Activated T-cell treated with anti-CD3 and anti-CD28 coated beads, Interleukin-2, amount 50 U/mL, for 48 hours (primary cell): ENCODE data around the gene IFNGR2.
A peak's percentile ranks its signal among the peaks of the same experiment; 100 is the strongest.
"Not testable (repeated sequence)": the region's sequence is repeated elsewhere in the genome, so short reads cannot be mapped to it uniquely, and the experiment has no call there.

Source experiments
- DNase-seq, 2 experiments: peaks; one replicate each; pipeline ENCODE4 v3.0.0-alpha.2; 2020

The IFNGR2 gene

GRCh38 chr21:33403128-33403785 is at the start of gene IFNGR2:
IFNGR2 (plus strand) TSS chr21:33403413; CDS start chr21:33403544, 131 bp downstream.
- peak; percentile 44 to 60 for DNase-seq

GRCh38 chr21:33355355-33355754 is 47.9 kb upstream of the IFNGR2 start:
- DNase-seq: no peak

- DNase-seq: no peak
Measured at GRCh38 chr21:33355996-33356395, 47.2 kb upstream of the IFNGR2 start.

- DNase-seq: no peak
Measured at GRCh38 chr21:33357177-33357576, 46.0 kb upstream of the IFNGR2 start.

GRCh38 chr21:33359446-33359845 is 43.8 kb upstream of the IFNGR2 start:
- DNase-seq: no peak

- no peak for DNase-seq
Measured at GRCh38 chr21:33360281-33360680, 42.9 kb upstream of the IFNGR2 start.

- DNase-seq: peak; percentile 94
Measured at GRCh38 chr21:33360881-33361602, 42.2 kb upstream of the IFNGR2 start.

- peak; percentile 51 to 58 for DNase-seq
Measured at GRCh38 chr21:33362044-33362555, 41.1 kb upstream of the IFNGR2 start.

- DNase-seq: not testable (repeated sequence)
Measured at GRCh38 chr21:33363911-33364609, 39.2 kb upstream of the IFNGR2 start.

GRCh38 chr21:33364830-33365229 is 38.4 kb upstream of the IFNGR2 start:
- DNase-seq: no peak

- no peak for DNase-seq
Measured at GRCh38 chr21:33367309-33367973, 35.8 kb upstream of the IFNGR2 start.

- no peak for DNase-seq
Measured at GRCh38 chr21:33368124-33368523, 35.1 kb upstream of the IFNGR2 start.

- no peak for DNase-seq
Measured at GRCh38 chr21:33368576-33368975, 34.6 kb upstream of the IFNGR2 start.

- no peak for DNase-seq
Measured at GRCh38 chr21:33369586-33369985, 33.6 kb upstream of the IFNGR2 start.

GRCh38 chr21:33370305-33370704 is 32.9 kb upstream of the IFNGR2 start:
- DNase-seq: no peak

GRCh38 chr21:33371366-33371765 is 31.8 kb upstream of the IFNGR2 start:
- no peak for DNase-seq

- no peak for DNase-seq
Measured at GRCh38 chr21:33372582-33372981, 30.6 kb upstream of the IFNGR2 start.

GRCh38 chr21:33373451-33373850 is 29.8 kb upstream of the IFNGR2 start:
- no peak for DNase-seq

- no peak for DNase-seq
Measured at GRCh38 chr21:33374080-33374449, 29.1 kb upstream of the IFNGR2 start.

- DNase-seq: peak; percentile 58 to 63
Measured at GRCh38 chr21:33374450-33375096, 28.6 kb upstream of the IFNGR2 start.

GRCh38 chr21:33375101-33375644 is 28.0 kb upstream of the IFNGR2 start:
- DNase-seq: no peak

- DNase-seq: no peak
Measured at GRCh38 chr21:33377221-33377920, 25.8 kb upstream of the IFNGR2 start.
